Tongue (tissue), 3 donors: ENCODE results near the gene BSN. TPM values are rescaled to one million over a fixed set of nuclear protein-coding genes. Genes with fewer than 3 reads are reported as not detected.

Experiments used
- DNase-seq: peaks from one replicate; pipeline ENCODE4 v3.0.0-alpha.2; 2015
- small RNA-seq: library from RNA; depleted of rRNA; stranded (forward); fragments of <200 nt; gene quantifications from one replicate; pipeline ENCODE3, GENCODE V24; 2014; ENCODE audit warnings: low replicate concordance
- total RNA-seq: library from RNA; depleted of rRNA; stranded (reverse); fragments of >200 nt; gene quantifications from one replicate; pipeline ENCODE4 v1.2.3, GENCODE V29; 2014

BSN gene
- total RNA-seq, 1 donor from 2014 or later = 0.82 TPM

GRCh38 chr3:49716169-49716568, 161.9 kb downstream of the BSN start:
- DNase-seq = no peak

- DNase-seq = no peak
Measured at GRCh38 chr3:49716691-49717210, 162.5 kb downstream of the BSN start.

GRCh38 chr3:49717211-49717958, 163.1 kb downstream of the BSN start:
- no peak for DNase-seq

DNA sequence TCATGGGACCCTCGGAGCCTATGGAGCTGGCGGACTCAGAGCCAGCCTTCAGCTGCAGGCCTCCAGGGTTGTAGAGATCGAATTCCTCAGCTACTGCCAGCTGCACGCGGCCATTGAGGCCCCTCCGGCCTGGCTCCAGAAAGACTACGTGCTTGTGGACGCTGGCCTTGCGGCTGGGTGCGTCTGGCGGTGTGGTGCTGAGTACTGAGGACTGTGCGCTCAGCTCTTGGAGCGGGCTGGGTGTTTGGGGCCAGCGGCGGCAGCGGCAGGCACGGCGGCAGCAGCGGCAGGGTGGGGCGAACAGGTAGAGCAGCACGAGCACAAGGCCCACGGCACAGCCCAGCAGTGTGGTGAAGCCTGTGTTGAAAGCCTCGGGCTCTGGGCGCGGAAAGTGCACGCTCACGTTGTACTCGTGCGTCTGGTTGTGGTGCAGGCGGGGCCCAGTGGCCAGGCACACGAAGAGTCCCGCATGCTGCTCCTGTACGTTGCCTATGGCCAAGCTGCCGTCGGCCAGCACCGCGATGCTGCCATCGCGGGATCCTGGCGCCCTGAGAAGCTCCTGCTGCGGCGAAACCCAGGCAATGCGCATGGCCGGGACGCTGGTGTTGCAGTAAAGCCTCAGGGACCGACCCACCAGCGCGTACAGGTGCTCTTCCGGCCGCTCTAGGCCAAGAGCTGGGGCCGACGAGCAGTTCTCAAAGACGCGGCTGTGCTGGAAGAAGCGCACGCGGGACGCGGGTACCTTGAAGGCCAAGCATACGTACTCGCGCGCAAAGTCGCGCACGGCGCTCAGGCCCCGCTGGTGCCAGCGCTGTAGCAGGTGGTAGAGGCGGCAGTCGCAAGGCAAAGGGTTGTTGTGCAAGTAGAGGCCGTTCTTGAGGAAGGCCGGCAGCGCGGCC, 163.9 kb downstream of the BSN start:
- DNase-seq = peak; percentile 63

- peak; percentile 23 for DNase-seq
Measured at GRCh38 chr3:49718858-49719213, 164.6 kb downstream of the BSN start.

- DNase-seq = peak; percentile 96
Measured at GRCh38 chr3:49719214-49719884, 165.1 kb downstream of the BSN start, which contains the start of gene AMIGO3. Gene AMIGO3 (minus strand): TSS chr3:49719684. CDS start chr3:49719465, 219 bp downstream.

Small RNAs within 50 kb of the gene (small RNA-seq; reads per million reads assigned to genes)
- gene AMIGO3 = not detected

Other genes starting within 250 kb of the BSN start
- gene USP4, start 214.4 kb upstream of the BSN start, total RNA-seq = 25.1 TPM
- 60.0 TPM for gene GPX1, start 196.1 kb upstream of the BSN start, total RNA-seq
- 403 TPM for gene RHOA, start 142.5 kb upstream of the BSN start, total RNA-seq
- 15.1 TPM for gene TCTA, start 142.1 kb upstream of the BSN start, total RNA-seq
- 8.6 TPM for gene AMT, start 132.0 kb upstream of the BSN start, total RNA-seq
- gene NICN1, start 125.2 kb upstream of the BSN start, total RNA-seq = 2.7 TPM
- 201 TPM for gene DAG1, start 84.2 kb upstream of the BSN start, total RNA-seq
- gene APEH, start 119.9 kb downstream of the BSN start, total RNA-seq = 82.7 TPM
- 8.1 TPM for gene MST1, start 135.0 kb downstream of the BSN start, total RNA-seq
- 60.4 TPM for gene RNF123, start 135.1 kb downstream of the BSN start, total RNA-seq
- 2.8 TPM for gene AMIGO3, start 165.2 kb downstream of the BSN start, total RNA-seq
- 22.8 TPM for gene GMPPB, start 169.5 kb downstream of the BSN start, total RNA-seq
- gene IP6K1, start 232.1 kb downstream of the BSN start, total RNA-seq = 35.6 TPM
- not detected for gene CDHR4, start 245.4 kb downstream of the BSN start, total RNA-seq
- gene INKA1, start 248.8 kb downstream of the BSN start, total RNA-seq = 12.3 TPM